DND-41 (cell line): ENCODE data around the gene TFB1M.

Source experiments
- ATAC-seq: fragments of 200-7000 bp; cut with Tn5 transposase; 3 replicates; pipeline ENCODE4 v1.9.1; 2021; ENCODE audit warnings: low read depth; ENCODE audit not compliant: insufficient read depth
- DNase-seq: peaks from one replicate; pipeline ENCODE4 v3.0.0-alpha.2; 2020
- H2AFZ ChIP-seq: 2 replicates; pipeline ENCODE4 v1.6.0; 2012; ENCODE audit warnings: low read depth, low read length
- H3K27ac ChIP-seq: 2 replicates; pipeline ENCODE4 v1.5.1; 2012; ENCODE audit warnings: low read length, inconsistent platforms
- H3K27me3 ChIP-seq: fragments of 200-600 bp; sonication (generic); 2 replicates; pipeline ENCODE4 v1.6.0; 2012; ENCODE audit warnings: low read length, mild to moderate bottlenecking, inconsistent platforms; ENCODE audit not compliant: insufficient read depth, poor library complexity
- H3K36me3 ChIP-seq: 2 replicates; pipeline ENCODE4 v1.5.1; 2012; ENCODE audit warnings: low read length, inconsistent platforms; ENCODE audit not compliant: insufficient read depth
- H3K4me1 ChIP-seq: 2 replicates; pipeline ENCODE4 v1.5.1; 2012; ENCODE audit warnings: mild to moderate bottlenecking, low read length; ENCODE audit not compliant: insufficient read depth
- H3K4me2 ChIP-seq: 2 replicates; pipeline ENCODE4 v1.6.0; 2012; ENCODE audit warnings: mild to moderate bottlenecking, moderate library complexity, low read length, inconsistent platforms; ENCODE audit not compliant: insufficient read depth
- H3K4me3 ChIP-seq, 2 experiments: fragments of 200-600 bp in 1 of 2; shearing (Covaris generic) in 1 of 2; 2 replicates each; pipeline ENCODE4 v1.5.1; 2012 to 2016; ENCODE audit warnings: inconsistent platforms in 2 of 2, low read length in 2 of 2, mild to moderate bottlenecking in 2 of 2, low read depth in 1 of 2, moderate library complexity in 1 of 2
- H3K79me2 ChIP-seq: 2 replicates; pipeline ENCODE4 v1.6.0; 2012; ENCODE audit warnings: low read length, inconsistent platforms; ENCODE audit not compliant: insufficient read depth
- H3K9ac ChIP-seq: 2 replicates; pipeline ENCODE4 v1.6.0; 2012; ENCODE audit warnings: low read depth, mild to moderate bottlenecking, inconsistent platforms, low read length, moderate library complexity
- H3K9me3 ChIP-seq: 2 replicates; pipeline ENCODE4 v1.5.1; 2012; ENCODE audit warnings: low read length, moderate library complexity, mild to moderate bottlenecking, inconsistent platforms; ENCODE audit not compliant: insufficient read depth, severe bottlenecking
- H4K20me1 ChIP-seq: 2 replicates; pipeline ENCODE4 v1.6.0; 2012; ENCODE audit warnings: low read length; ENCODE audit not compliant: insufficient read depth
- CTCF ChIP-seq: IDR thresholded peaks from 2 replicates; pipeline ENCODE4 v1.5.1; 2012; ENCODE audit warnings: borderline replicate concordance, low read length, moderate library complexity, mild to moderate bottlenecking; ENCODE audit not compliant: poor library complexity, severe bottlenecking; ENCODE audit errors: extremely low read depth
- EZH2 ChIP-seq: IDR thresholded peaks from 3 replicates; pipeline ENCODE4 v1.6.1; 2012; ENCODE audit warnings: borderline replicate concordance, low read depth, mild to moderate bottlenecking, moderate library complexity, low read length, inconsistent platforms; ENCODE audit not compliant: severe bottlenecking

Gene TFB1M

GRCh38 chr6:155324993-155325392 is 10.7 kb upstream of the TFB1M start:
- DNase-seq (no peak), ATAC-seq (no peak)
- peaks cover 7% of the 10 kb centered on the region for H3K27me3 ChIP-seq
- H3K4me3 ChIP-seq = no peak overlapping the region
- no peak overlapping the region for H3K9ac ChIP-seq
- no peaks in the 10 kb centered on the region for H3K4me1 ChIP-seq
- no peaks in the 10 kb centered on the region for H3K36me3 ChIP-seq
- H3K79me2 ChIP-seq = no peaks in the 10 kb centered on the region
- H3K9me3 ChIP-seq = no peaks in the 10 kb centered on the region
- H4K20me1 ChIP-seq = no peaks in the 10 kb centered on the region
- no peak overlapping the region for H3K4me2 ChIP-seq
- H2AFZ ChIP-seq = no peak overlapping the region
- TF ChIP-seq EZH2 (no peak), CTCF (no peak)
- H3K27ac ChIP-seq = no peak overlapping the region

GRCh38 chr6:155324172-155324571 is 9.9 kb upstream of the TFB1M start:
- H3K9me3 ChIP-seq = no peaks in the 10 kb centered on the region

GRCh38 chr6:155319902-155320301 is 5.6 kb upstream of the TFB1M start:
- no peak overlapping the region for H3K27ac ChIP-seq
- DNase-seq (no peak), ATAC-seq (no peak)
- no peak overlapping the region for H3K4me3 ChIP-seq
- no peak for TF ChIP-seq CTCF
- no peak for TF ChIP-seq EZH2
- H3K27me3 ChIP-seq = peaks cover 2% of the 10 kb centered on the region
- no peak overlapping the region for H2AFZ ChIP-seq
- no peak overlapping the region for H3K4me2 ChIP-seq
- no peaks in the 10 kb centered on the region for H3K9me3 ChIP-seq
- H3K36me3 ChIP-seq = no peaks in the 10 kb centered on the region
- peaks cover 8% of the 10 kb centered on the region for H3K4me1 ChIP-seq
- H3K79me2 ChIP-seq = no peaks in the 10 kb centered on the region
- no peaks in the 10 kb centered on the region for H4K20me1 ChIP-seq
- H3K9ac ChIP-seq = no peak overlapping the region

More at GRCh38 chr6:155324172-155324571, 9.9 kb upstream of the TFB1M start:
- Histone ChIP-seq H3K36me3 (no peaks in the 10 kb centered on the region), H2AFZ (no peak overlapping the region), H3K4me2 (no peak overlapping the region), H3K27me3 (peaks cover 7% of the 10 kb centered on the region), H4K20me1 (no peaks in the 10 kb centered on the region), H3K4me3 (no peak overlapping the region), H3K27ac (no peak overlapping the region), H3K4me1 (no peaks in the 10 kb centered on the region), H3K9ac (no peak overlapping the region), H3K79me2 (no peaks in the 10 kb centered on the region)
- TF ChIP-seq EZH2 (no peak), CTCF (no peak)
- DNase-seq (no peak), ATAC-seq (no peak)

GRCh38 chr6:155317186-155317585 is 2.9 kb upstream of the TFB1M start:
- ATAC-seq = no peak
- H3K4me3 ChIP-seq = no peak overlapping the region
- TF ChIP-seq EZH2 = no peak
- peak; percentile 18 for TF ChIP-seq CTCF
- H3K79me2 ChIP-seq = peaks cover 19% of the 10 kb centered on the region
- H2AFZ ChIP-seq = no peak overlapping the region
- no peaks in the 10 kb centered on the region for H3K9me3 ChIP-seq
- H4K20me1 ChIP-seq = no peaks in the 10 kb centered on the region
- H3K4me1 ChIP-seq = peaks cover 21% of the 10 kb centered on the region
- no peaks in the 10 kb centered on the region for H3K27me3 ChIP-seq
- no peak for DNase-seq
- no peak overlapping the region for H3K9ac ChIP-seq
- H3K27ac ChIP-seq = no peak overlapping the region
- peaks cover 2% of the 10 kb centered on the region for H3K36me3 ChIP-seq
- H3K4me2 ChIP-seq = no peak overlapping the region
